ENCODE measurements around the gene LIN37. TPM values are rescaled to one million over a fixed set of nuclear protein-coding genes. Genes with fewer than 3 reads are reported as not detected.

LIN37 gene
- total RNA-seq, 3 donors from 2014 or later, result 12.8 to 15.4 (median 14.2) TPM

DNA sequence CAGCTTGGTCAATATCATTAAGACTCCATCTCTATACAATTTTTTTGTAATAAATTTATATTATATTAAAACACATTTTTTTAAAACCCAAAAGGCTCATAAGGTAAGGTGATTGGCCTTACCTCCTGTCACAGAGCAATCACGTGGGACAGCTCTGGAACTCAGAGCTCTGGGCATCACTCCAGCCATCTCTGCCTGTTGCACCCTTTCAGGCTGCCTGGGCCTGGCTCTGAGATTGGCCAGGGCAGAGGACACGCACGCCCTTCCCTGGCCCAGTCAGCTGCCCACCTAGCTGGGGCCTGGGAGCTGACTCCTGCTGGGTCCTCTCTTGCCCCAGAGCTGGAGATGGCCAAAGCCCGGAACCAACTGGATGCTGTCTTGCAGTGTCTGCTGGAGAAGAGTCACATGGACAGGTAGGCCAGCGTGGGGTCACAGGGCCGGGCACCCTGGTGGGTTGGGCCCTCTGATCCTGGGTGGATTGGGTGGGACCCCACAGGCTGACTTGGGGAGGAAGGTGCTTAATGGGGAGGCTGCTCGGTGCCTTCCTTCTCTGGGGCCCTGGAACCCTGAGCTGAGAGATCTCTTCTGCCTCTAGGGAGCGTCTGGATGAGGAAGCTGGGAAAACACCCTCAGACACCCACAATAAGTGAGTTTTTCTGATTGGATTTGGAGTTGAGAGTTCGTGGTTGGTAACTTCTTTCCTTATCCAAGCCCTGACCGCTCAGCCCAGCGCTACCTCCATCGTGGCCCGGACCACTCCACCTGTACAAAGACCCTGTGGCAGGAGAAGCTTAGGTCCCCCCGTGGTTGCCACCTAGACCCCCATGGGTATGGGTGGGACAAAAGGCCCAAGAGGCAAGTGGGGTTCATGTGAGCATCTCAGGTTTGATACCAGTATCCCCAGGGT lies 3.7 kb downstream of the LIN37 start:
- TF ChIP-seq POLR2AphosphoS5 (IDR thresholded peaks at IDR 0.05), result no peak
- TF ChIP-seq, protein P1, sequence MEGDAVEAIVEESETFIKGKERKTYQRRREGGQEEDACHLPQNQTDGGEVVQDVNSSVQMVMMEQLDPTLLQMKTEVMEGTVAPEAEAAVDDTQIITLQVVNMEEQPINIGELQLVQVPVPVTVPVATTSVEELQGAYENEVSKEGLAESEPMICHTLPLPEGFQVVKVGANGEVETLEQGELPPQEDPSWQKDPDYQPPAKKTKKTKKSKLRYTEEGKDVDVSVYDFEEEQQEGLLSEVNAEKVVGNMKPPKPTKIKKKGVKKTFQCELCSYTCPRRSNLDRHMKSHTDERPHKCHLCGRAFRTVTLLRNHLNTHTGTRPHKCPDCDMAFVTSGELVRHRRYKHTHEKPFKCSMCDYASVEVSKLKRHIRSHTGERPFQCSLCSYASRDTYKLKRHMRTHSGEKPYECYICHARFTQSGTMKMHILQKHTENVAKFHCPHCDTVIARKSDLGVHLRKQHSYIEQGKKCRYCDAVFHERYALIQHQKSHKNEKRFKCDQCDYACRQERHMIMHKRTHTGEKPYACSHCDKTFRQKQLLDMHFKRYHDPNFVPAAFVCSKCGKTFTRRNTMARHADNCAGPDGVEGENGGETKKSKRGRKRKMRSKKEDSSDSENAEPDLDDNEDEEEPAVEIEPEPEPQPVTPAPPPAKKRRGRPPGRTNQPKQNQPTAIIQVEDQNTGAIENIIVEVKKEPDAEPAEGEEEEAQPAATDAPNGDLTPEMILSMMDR (IDR thresholded peaks at IDR 0.05), result no peak
- no peak for TF ChIP-seq POLR2A (IDR thresholded peaks at IDR 0.05)
- Histone ChIP-seq H3K36me3 (peaks cover 4% of the 10 kb centered on the region), H3K9me3 (no peaks in the 10 kb centered on the region), H3K4me3 (no peak overlapping the region), H3K27me3 (no peaks in the 10 kb centered on the region), H3K27ac (no peak overlapping the region), H3K4me1 (peaks cover 2 to 5% of the 10 kb centered on the region in 2 donors)
- intact Hi-C loops (cut with DNase I; ENCODE audit: low total_unique reads), result no loop called here
- DNase-seq (ENCODE audit: low spot score in 2 of 2), result no peak

DNA sequence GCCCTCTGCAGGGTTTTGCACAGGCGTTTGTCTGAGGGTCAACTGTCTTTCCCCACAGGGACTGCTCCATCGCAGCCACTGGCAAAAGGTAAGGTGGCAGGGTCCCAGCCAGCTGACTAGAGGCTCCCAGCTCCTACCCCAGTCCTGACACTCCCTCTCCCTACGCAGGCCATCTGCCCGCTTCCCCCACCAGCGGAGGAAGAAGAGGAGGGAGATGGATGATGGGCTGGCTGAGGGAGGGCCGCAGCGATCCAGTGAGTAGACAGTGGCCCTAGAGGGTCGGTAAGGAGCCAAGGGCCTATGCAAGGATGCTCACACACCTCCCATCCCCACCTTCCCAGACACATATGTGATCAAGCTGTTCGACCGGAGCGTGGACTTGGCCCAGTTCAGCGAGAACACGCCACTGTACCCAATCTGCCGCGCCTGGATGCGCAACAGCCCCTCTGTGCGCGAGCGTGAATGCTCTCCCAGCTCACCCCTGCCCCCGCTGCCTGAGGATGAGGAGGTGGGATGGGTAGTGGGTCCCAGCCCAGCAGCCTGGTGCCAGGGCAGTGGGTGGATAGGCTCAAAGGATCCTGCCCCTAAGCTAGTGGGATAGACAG lies 4.5 kb downstream of the LIN37 start:
- Histone ChIP-seq H3K4me3 (no peak overlapping the region), H3K4me1 (peaks cover 2 to 5% of the 10 kb centered on the region in 2 donors), H3K27ac (no peak overlapping the region), H3K9me3 (no peaks in the 10 kb centered on the region), H3K36me3 (peaks cover 4% of the 10 kb centered on the region), H3K27me3 (no peaks in the 10 kb centered on the region)
- intact Hi-C loops (cut with DNase I; ENCODE audit: low total_unique reads), result no loop called here
- TF ChIP-seq POLR2A (IDR thresholded peaks at IDR 0.05) (no peak), POLR2AphosphoS5 (IDR thresholded peaks at IDR 0.05) (no peak)
- TF ChIP-seq, protein P1 (IDR thresholded peaks at IDR 0.05), result no peak
- no peak for DNase-seq (ENCODE audit: low spot score in 2 of 2)

DNA sequence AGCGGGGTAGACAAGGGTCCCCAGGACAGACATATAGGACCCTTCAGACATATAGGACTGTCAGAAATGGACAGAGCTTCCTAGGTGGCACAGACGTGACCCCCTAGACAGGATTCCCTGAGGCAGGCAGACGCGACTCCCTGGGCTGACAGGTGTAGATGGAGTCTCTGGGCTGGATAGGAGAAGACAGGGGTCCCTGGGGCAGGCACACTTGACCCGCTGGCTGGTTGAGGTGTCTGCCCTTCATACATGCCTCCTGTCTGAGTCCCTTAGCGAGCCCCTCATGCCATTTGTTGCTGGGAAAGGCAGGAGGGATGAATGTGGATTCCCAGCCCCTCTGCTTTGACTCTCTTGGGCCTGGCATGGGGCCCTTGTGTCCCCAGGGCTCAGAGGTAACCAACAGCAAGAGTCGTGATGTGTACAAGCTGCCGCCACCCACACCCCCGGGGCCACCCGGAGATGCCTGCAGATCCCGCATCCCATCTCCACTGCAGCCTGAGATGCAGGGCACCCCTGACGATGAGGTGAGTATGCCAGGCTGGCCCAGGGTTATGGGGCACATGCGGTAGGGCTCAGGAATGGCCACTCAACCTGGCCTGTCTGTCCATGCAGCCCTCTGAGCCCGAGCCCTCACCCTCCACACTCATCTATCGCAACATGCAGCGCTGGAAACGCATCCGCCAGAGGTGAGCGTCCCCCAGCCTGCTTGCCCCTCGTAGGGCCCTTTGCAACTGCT lies 5.4 kb downstream of the LIN37 start:
- DNase-seq (ENCODE audit: low spot score in 2 of 2), result no peak
- H3K4me1 ChIP-seq, result peaks cover 2 to 8% of the 10 kb centered on the region in 2 donors
- peak overlapping the region; percentile 98 for H3K27ac ChIP-seq

DNA sequence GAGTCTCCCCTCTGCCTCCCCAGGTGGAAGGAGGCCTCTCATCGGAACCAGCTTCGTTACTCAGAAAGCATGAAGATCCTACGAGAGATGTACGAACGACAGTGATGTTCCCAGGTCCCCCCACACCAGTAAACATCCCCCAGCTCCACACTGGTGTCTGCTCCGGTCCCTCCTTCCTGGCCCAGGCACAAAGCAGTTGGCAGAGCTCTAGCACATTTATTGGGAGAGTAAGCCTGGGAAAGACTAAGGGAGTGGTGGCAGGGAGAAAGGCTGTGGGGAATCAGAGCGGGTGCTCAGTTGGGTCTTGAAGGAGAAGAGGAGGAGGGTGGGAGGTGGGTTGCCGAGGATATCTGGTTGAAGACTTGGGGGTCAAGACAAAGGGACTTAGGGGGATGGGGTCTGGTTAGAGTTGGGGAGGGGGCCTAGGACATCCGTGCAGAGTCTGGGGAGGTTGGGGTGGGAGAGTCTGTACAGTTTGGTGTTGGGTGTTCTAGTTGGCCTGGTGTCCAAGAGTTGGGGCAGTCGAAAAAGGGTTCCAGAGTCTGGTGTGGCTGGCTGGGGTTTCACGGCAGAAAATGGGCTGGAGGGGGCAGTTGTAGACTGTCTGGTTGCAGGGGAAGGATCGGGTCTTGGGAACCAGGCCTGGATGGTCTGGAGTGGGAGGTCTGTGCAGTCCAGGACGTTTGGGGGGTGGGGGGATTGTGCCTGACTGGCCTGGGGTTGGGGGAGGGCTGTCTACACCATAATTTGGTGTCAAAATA lies 6.2 kb downstream of the LIN37 start:
- H3K27ac ChIP-seq, result peak overlapping the region; percentile 98
- peak overlapping the region in 2 of 3 donors; percentile 79 to 92 for H3K4me3 ChIP-seq
- peaks cover 4% of the 10 kb centered on the region for H3K36me3 ChIP-seq
- no peaks in the 10 kb centered on the region for H3K27me3 ChIP-seq
- peaks cover 2 to 8% of the 10 kb centered on the region in 2 donors for H3K4me1 ChIP-seq
- H3K9me3 ChIP-seq, result no peaks in the 10 kb centered on the region
- DNase-seq (ENCODE audit: low spot score in 2 of 2), result no peak
- intact Hi-C loops (cut with DNase I; ENCODE audit: low total_unique reads), result no loop called here
- TF ChIP-seq, protein P1 (IDR thresholded peaks at IDR 0.05), result no peak
- TF ChIP-seq POLR2AphosphoS5 (IDR thresholded peaks at IDR 0.05), result no peak
- no peak for TF ChIP-seq POLR2A (IDR thresholded peaks at IDR 0.05)

More for the DNA sequence above, 5.4 kb downstream of the LIN37 start:
- Histone ChIP-seq H3K4me3 (no peak overlapping the region), H3K27me3 (no peaks in the 10 kb centered on the region), H3K36me3 (peaks cover 4% of the 10 kb centered on the region), H3K9me3 (no peaks in the 10 kb centered on the region)
- intact Hi-C loops (cut with DNase I; ENCODE audit: low total_unique reads), result no loop called here
- TF ChIP-seq POLR2A (IDR thresholded peaks at IDR 0.05), result no peak
- TF ChIP-seq, protein P1 (IDR thresholded peaks at IDR 0.05), result no peak

Data from breast epithelium (tissue), 4 donors.